H1 (cell line): ENCODE results near the gene GPR26. TPM values are rescaled to one million over a fixed set of nuclear protein-coding genes. Genes with fewer than 3 reads are reported as not detected.

Source experiments
- CTCF ChIA-PET: fragments of 300-600 bp; sonication (Branson Sonifier 250); formaldehyde crosslinking; loops from one replicate; lab custom pipeline; 2021; ENCODE audit not compliant: partially characterized antibody; lab: Charles Lee
- POLR2A ChIA-PET: fragments of 300-600 bp; sonication (Branson Sonifier 250); formaldehyde crosslinking; loops from one replicate; lab custom pipeline; 2021; ENCODE audit warnings: inconsistent platforms; ENCODE audit not compliant: partially characterized antibody; lab: Charles Lee
- DNase-seq, 2 experiments: peaks; one replicate each; pipeline versions ENCODE4 v3.0.0 to v3.0.0-alpha.2; 2010 to 2022; ENCODE audit warnings: low spot score in 2 of 2, low read depth in 1 of 2, mixed read lengths in 1 of 2
- FAIRE-seq: peaks from 2 replicates; lab custom pipeline; 2011; peaks lifted over from hg19 to GRCh38; lab: Jason Lieb, UNC
- H2AFZ ChIP-seq: 2 replicates; pipeline ENCODE4 v1.8.1; 2012; ENCODE audit warnings: low read length, inconsistent platforms
- H2AK5ac ChIP-seq: 2 replicates; pipeline ENCODE4 v1.6.1; 2013; ENCODE audit warnings: low read depth, low read length
- H2BK120ac ChIP-seq: replicated peaks from 2 replicates; pipeline ENCODE3; 2013; ENCODE audit warnings: low read depth, low read length, inconsistent platforms
- H2BK12ac ChIP-seq: 2 replicates; pipeline ENCODE4 v1.6.1; 2013; ENCODE audit warnings: low read depth, low read length
- H2BK15ac ChIP-seq: 2 replicates; pipeline ENCODE4 v1.6.1; 2013; ENCODE audit warnings: low read length
- H2BK20ac ChIP-seq: 2 replicates; pipeline ENCODE4 v1.6.1; 2013; ENCODE audit warnings: low read length
- H2BK5ac ChIP-seq: 2 replicates; pipeline ENCODE4 v1.6.1; 2013; ENCODE audit warnings: low read depth, low read length
- H3K14ac ChIP-seq: 2 replicates; pipeline ENCODE4 v1.6.1; 2013; ENCODE audit warnings: inconsistent platforms; ENCODE audit not compliant: insufficient read length
- H3K18ac ChIP-seq: 2 replicates; pipeline ENCODE4 v1.6.1; 2013; ENCODE audit warnings: low read length; ENCODE audit errors: extremely low read depth
- H3K23ac ChIP-seq: 2 replicates; pipeline ENCODE4 v1.6.1; 2013; ENCODE audit warnings: inconsistent platforms; ENCODE audit not compliant: insufficient read length
- H3K23me2 ChIP-seq: 2 replicates; pipeline ENCODE4 v1.6.1; 2013; ENCODE audit warnings: low read depth, low read length
- H3K27ac ChIP-seq: 2 replicates; pipeline ENCODE4 v1.6.1; 2011; ENCODE audit warnings: low read depth, low read length, inconsistent platforms
- H3K27me3 ChIP-seq, 4 experiments: replicated peaks in 1 of 4; 1 replicate in 1 of 4; 2 replicates in 3 of 4; pipeline versions ENCODE4 v1.6.1 to v1.8.1; 2011 to 2013; ENCODE audit warnings: low read length in 3 of 4, mild to moderate bottlenecking in 3 of 4, inconsistent platforms in 2 of 4, mixed read lengths in 2 of 4, moderate library complexity in 1 of 4; ENCODE audit not compliant: control insufficient read depth in 3 of 4, insufficient read depth in 3 of 4; ENCODE audit errors: extremely low read depth in 1 of 4
- H3K36me3 ChIP-seq, 4 experiments: 2 replicates each; pipeline versions ENCODE4 v1.6.1 to v1.8.1; 2011 to 2013; ENCODE audit warnings: mild to moderate bottlenecking in 4 of 4, low read length in 3 of 4, moderate library complexity in 2 of 4, control low read depth in 1 of 4, inconsistent platforms in 1 of 4; ENCODE audit not compliant: insufficient read depth in 4 of 4, control insufficient read depth in 2 of 4
- H3K4ac ChIP-seq: replicated peaks from 2 replicates; pipeline ENCODE3; 2013; ENCODE audit warnings: low read length, low read depth, mixed read lengths, inconsistent platforms; ENCODE audit not compliant: insufficient read length
- H3K4me1 ChIP-seq, 4 experiments: replicated peaks in 1 of 4; 1 replicate in 1 of 4; 2 replicates in 3 of 4; pipeline versions ENCODE4 v1.6.1 to v1.8.1; 2011 to 2013; ENCODE audit warnings: low read length in 3 of 4, inconsistent platforms in 2 of 4, mixed read lengths in 1 of 4; ENCODE audit not compliant: insufficient read depth in 4 of 4, control insufficient read depth in 3 of 4
- H3K4me2 ChIP-seq, 2 experiments: 2 replicates each; pipeline versions ENCODE4 v1.6.1 to v1.8.1; 2011 to 2013; ENCODE audit warnings: low read depth in 2 of 2, low read length in 2 of 2, control low read depth in 1 of 2, inconsistent platforms in 1 of 2, mild to moderate bottlenecking in 1 of 2; ENCODE audit not compliant: insufficient read depth in 1 of 2
- H3K4me3 ChIP-seq, 4 experiments: fragments of 200-600, 300-600 bp in 1 of 4; sonication (generic), shearing (Covaris generic), sonication (Bioruptor Twin) in 1 of 4; 2 replicates each; pipeline versions ENCODE4 v1.5.1 to v1.8.1; 2011 to 2016; ENCODE audit warnings: low read length in 4 of 4, low read depth in 3 of 4, control low read depth in 2 of 4, inconsistent platforms in 2 of 4, mild to moderate bottlenecking in 2 of 4, mixed read lengths in 1 of 4, moderate library complexity in 1 of 4; ENCODE audit not compliant: insufficient read depth in 2 of 4; ENCODE audit errors: extremely low read depth in 1 of 4
- H3K56ac ChIP-seq: replicated peaks from 2 replicates; pipeline ENCODE3; 2013; ENCODE audit warnings: low read depth, mild to moderate bottlenecking, mixed read lengths, low read length, inconsistent platforms; ENCODE audit not compliant: insufficient read length
- H3K79me1 ChIP-seq: 2 replicates; pipeline ENCODE4 v1.6.1; 2013; ENCODE audit warnings: low read depth, low read length, control low read depth
- H3K79me2 ChIP-seq, 2 experiments: 2 replicates each; pipeline versions ENCODE4 v1.6.1 to v1.8.1; 2012 to 2013; ENCODE audit warnings: low read length in 2 of 2, mild to moderate bottlenecking in 2 of 2, inconsistent platforms in 1 of 2; ENCODE audit not compliant: insufficient read depth in 2 of 2, control insufficient read depth in 1 of 2
- H3K9ac ChIP-seq, 4 experiments: replicated peaks in 1 of 4; 1 replicate in 1 of 4; 2 replicates in 3 of 4; pipeline versions ENCODE4 v1.6.1 to v1.8.1; 2011 to 2013; ENCODE audit warnings: low read depth in 3 of 4, low read length in 3 of 4, control low read depth in 2 of 4, mild to moderate bottlenecking in 2 of 4, moderate library complexity in 2 of 4, inconsistent platforms in 1 of 4; ENCODE audit errors: extremely low read depth in 1 of 4
- H3K9me3 ChIP-seq, 2 experiments: 2 replicates each; pipeline versions ENCODE4 v1.6.1 to v1.8.1; 2012 to 2013; ENCODE audit warnings: mild to moderate bottlenecking in 2 of 2, moderate library complexity in 2 of 2, control low read depth in 1 of 2, inconsistent platforms in 1 of 2, low read depth in 1 of 2, low read length in 1 of 2, mixed read lengths in 1 of 2; ENCODE audit not compliant: insufficient read depth in 2 of 2
- H4K20me1 ChIP-seq, 2 experiments: replicated peaks in 1 of 2; 2 replicates each; pipeline versions ENCODE3 to v1.8.1; 2011 to 2013; ENCODE audit warnings: inconsistent platforms in 2 of 2, low read length in 2 of 2, mild to moderate bottlenecking in 1 of 2; ENCODE audit not compliant: insufficient read depth in 2 of 2, control insufficient read depth in 1 of 2
- H4K5ac ChIP-seq: 2 replicates; pipeline ENCODE4 v1.6.1; 2013; ENCODE audit warnings: low read length, low read depth, mixed read lengths, inconsistent platforms; ENCODE audit not compliant: insufficient read length
- H4K8ac ChIP-seq: 2 replicates; pipeline ENCODE4 v1.8.0; 2013; ENCODE audit warnings: mild to moderate bottlenecking, moderate library complexity, low read length, inconsistent platforms; ENCODE audit not compliant: insufficient read depth; ENCODE audit errors: extremely low read depth
- H4K91ac ChIP-seq: replicated peaks from 2 replicates; pipeline ENCODE3; 2013; ENCODE audit warnings: low read length, mixed read lengths, inconsistent platforms; ENCODE audit not compliant: insufficient read length
- ASH2L ChIP-seq: fragments of 200-600, 300-600 bp; sonication (generic); IDR thresholded peaks from one replicate; pipeline ENCODE4 v1.7.1; 2017; ENCODE audit warnings: low read length
- BCL11A ChIP-seq, 2 experiments: IDR thresholded peaks; one replicate each; pipeline ENCODE4 v1.6.1; 2011; ENCODE audit warnings: low read depth in 2 of 2, low read length in 2 of 2, mild to moderate bottlenecking in 2 of 2
- CBX8 ChIP-seq: fragments of 300-800, 300-1000 bp; sonication (generic); IDR thresholded peaks from 2 replicates; pipeline ENCODE4 v1.7.1; 2016; ENCODE audit warnings: low read depth, low read length, borderline replicate concordance
- CTBP2 ChIP-seq: IDR thresholded peaks from 2 replicates; pipeline ENCODE4 v1.7.0; 2011; ENCODE audit warnings: borderline replicate concordance, mild to moderate bottlenecking, moderate library complexity, mixed read lengths, low read length; ENCODE audit not compliant: insufficient read depth, insufficient read length
- NRF1 ChIP-seq: IDR thresholded peaks from 2 replicates; pipeline ENCODE4 v1.6.1; 2011; ENCODE audit warnings: mild to moderate bottlenecking, low read depth, low read length, improper control_type of control experiment
- POLR2A ChIP-seq, 2 experiments: IDR thresholded peaks; 1 replicate in 1 of 2; 2 replicates in 1 of 2; pipeline ENCODE4 v1.6.1; 2011; ENCODE audit warnings: low read depth in 2 of 2, low read length in 2 of 2, mild to moderate bottlenecking in 2 of 2; ENCODE audit errors: control extremely low read depth in 1 of 2
- POLR2AphosphoS5 ChIP-seq: IDR thresholded peaks from 2 replicates; pipeline ENCODE4 v1.6.1; 2011; ENCODE audit warnings: low read depth, low read length
- SAP30 ChIP-seq: fragments of 300-600 bp; sonication (generic); IDR thresholded peaks from 2 replicates; pipeline ENCODE4 v1.7.1; 2012; ENCODE audit warnings: low read length, moderate library complexity, mild to moderate bottlenecking, inconsistent platforms; ENCODE audit not compliant: insufficient read depth, insufficient replicate concordance
- SIN3A ChIP-seq, 2 experiments: IDR thresholded peaks in 1 of 2; conservative IDR thresholded peaks in 1 of 2; 2 replicates each; pipeline ENCODE4 v1.6.1; 2011 to 2012; ENCODE audit warnings: low read length in 2 of 2, improper control_type of control experiment in 1 of 2, low read depth in 1 of 2, mild to moderate bottlenecking in 1 of 2
- TEAD4 ChIP-seq: IDR thresholded peaks from 2 replicates; pipeline ENCODE4 v1.6.1; 2012; ENCODE audit warnings: low read depth, low read length, inconsistent platforms, mixed read lengths
- USF2 ChIP-seq: IDR thresholded peaks from 2 replicates; pipeline ENCODE4 v1.6.1; 2011; ENCODE audit warnings: low read length, improper control_type of control experiment
- WGBS, 2 experiments: shearing (Covaris generic) in 1 of 2; methylation state at CpG; one replicate each; pipeline versions ENCODE4 v1.1.6 to v1.1.7; 2013 to 2015; ENCODE audit warnings: low lambda C conversion rate in 2 of 2, mixed read lengths in 2 of 2, inconsistent platforms in 1 of 2, low coverage in 1 of 2, missing lambda C conversion rate in 1 of 2; ENCODE audit not compliant: insufficient replicate concordance in 2 of 2, insufficient coverage in 1 of 2, insufficient read length in 1 of 2; ENCODE audit errors: extremely low coverage in 1 of 2, missing lambda C conversion rate in 1 of 2; 5-methylcytosine and 5-hydroxymethylcytosine counted together
- polyA plus RNA-seq, 7 experiments: library from polyadenylated mRNA; depleted of rRNA in 3 of 7; stranded (reverse) in 5 of 7; unstranded in 2 of 7; fragments of >200 nt in 5 of 7; fragments of 200-250 nt in 2 of 7; gene quantifications; 1 replicate in 5 of 7; 2 replicates in 1 of 7; 4 replicates in 1 of 7; pipeline versions ENCODE4 v1.2.1 to v1.2.3, GENCODE V29; 2011 to 2013; ENCODE audit warnings: missing spikeins in 2 of 7, mixed read lengths in 2 of 7
- total RNA-seq: library from RNA; stranded (reverse); fragmentation: NEBNext Ultra II Directional; extraction: Animal tissue kit (Norgen Biotek cat#: 25700); gene quantifications from 2 replicates; pipeline ENCODE4 v1.2.1, GENCODE V29; 2021

The GPR26 gene
- total and polyA plus RNA-seq, 2 of the 8 experiments (the other 6 are each of a cell fraction or from before 2014, with no cell fraction given) = 0.09 to 0.21 TPM

GRCh38 chr10:123681285-123681684, 15.1 kb downstream of the GPR26 start:
- H3K27ac ChIP-seq = no peak overlapping the region
- H3K9me3 ChIP-seq = no peaks in the 10 kb centered on the region
- H4K8ac ChIP-seq = no peak overlapping the region
- H3K36me3 ChIP-seq = no peaks in the 10 kb centered on the region
- no peak overlapping the region for H2BK5ac ChIP-seq
- H2BK15ac ChIP-seq = no peak overlapping the region
- H3K4ac ChIP-seq = no peak overlapping the region
- no peak for DNase-seq
- no peaks in the 10 kb centered on the region for H3K4me1 ChIP-seq
- CTCF ChIA-PET = interaction anchor here (0.6 to 4.5 kb wide), 7 partner anchors 13 to 217 kb away, joined by 3 to 39 read pairs (median 3); partner anchors contain the start of gene GPR26
- WGBS, 2 experiments = 90% methylated on average over 9 of the region's 9 CpGs; no CpG with 5 or more reads in 1 of the 2 experiments
- no peaks in the 10 kb centered on the region for H3K79me2 ChIP-seq
- no peaks in the 10 kb centered on the region; a peak in 2 of 7 replicates for H3K27me3 ChIP-seq
- H2AK5ac ChIP-seq = no peak overlapping the region
- no peak overlapping the region for H2BK12ac ChIP-seq
- TF ChIP-seq NRF1 (no peak), POLR2A (IDR thresholded peaks at IDR 0.05; ENCODE audit: control extremely low read depth in 1 of 2, low read depth in 2 of 2, low read length in 2 of 2) (no peak), SAP30 (no peak), SIN3A (conservative IDR thresholded peaks at IDR 0.05 in 1 of 2, IDR thresholded peaks at IDR 0.05 in 1 of 2; ENCODE audit: low read depth in 1 of 2, low read length in 2 of 2) (no peak), POLR2AphosphoS5 (no peak), CTBP2 (no peak), TEAD4 (no peak), BCL11A (IDR thresholded peaks at IDR 0.05; ENCODE audit: low read depth in 2 of 2, low read length in 2 of 2) (no peak), CBX8 (no peak), ASH2L (no peak), USF2 (no peak)
- H2BK20ac ChIP-seq = no peak overlapping the region
- no peak overlapping the region for H3K14ac ChIP-seq
- no peak overlapping the region for H3K4me2 ChIP-seq
- no peak for FAIRE-seq
- H3K23me2 ChIP-seq = no peaks in the 10 kb centered on the region; the same call in 1 of the 2 replicates
- no peak overlapping the region for H3K4me3 ChIP-seq
- POLR2A ChIA-PET = no interaction called here
- H4K91ac ChIP-seq = no peak overlapping the region
- H2AFZ ChIP-seq = no peak overlapping the region
- H3K79me1 ChIP-seq = no peaks in the 10 kb centered on the region
- no peak overlapping the region for H3K18ac ChIP-seq
- no peak overlapping the region for H3K56ac ChIP-seq
- H4K20me1 ChIP-seq = no peaks in the 10 kb centered on the region
- H3K9ac ChIP-seq = no peak overlapping the region
- no peak overlapping the region for H3K23ac ChIP-seq
- no peak overlapping the region for H2BK120ac ChIP-seq
- no peak overlapping the region for H4K5ac ChIP-seq
